Stimulated activated CD8-positive, alpha-beta memory T cell treated with anti-CD3 and anti-CD28 coated beads, Interleukin-12 subunit alpha, Interleukin-12 subunit beta, amount 100 ng/mL, for 4 hours (primary cell): ENCODE measurements around the gene RAB32.

ENCODE experiments used
- DNase-seq: peaks from one replicate; pipeline ENCODE4 v3.0.0-alpha.2; 2020; ENCODE audit warnings: low read depth

The RAB32 gene

DNA sequence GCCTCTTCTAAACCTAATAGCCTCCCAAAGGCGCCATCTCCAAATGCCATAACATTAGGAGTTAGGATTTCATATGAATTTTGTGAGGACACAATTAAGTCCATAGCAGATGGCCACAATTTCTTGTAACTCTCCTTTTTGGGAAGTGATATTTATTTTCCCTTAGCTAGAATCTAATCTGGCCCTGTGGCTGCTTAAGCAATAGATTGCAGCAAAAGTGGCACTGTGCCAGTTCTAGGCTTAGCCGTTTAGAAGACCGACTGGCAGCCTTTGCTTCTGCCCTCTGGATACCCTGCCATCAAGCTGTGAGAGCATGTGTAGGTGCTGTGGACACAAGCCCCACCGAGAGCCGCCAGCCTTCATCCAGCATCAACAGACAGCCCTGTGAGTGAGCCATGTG is 39.2 kb downstream of the RAB32 start:
- DNase-seq: no peak

DNA sequence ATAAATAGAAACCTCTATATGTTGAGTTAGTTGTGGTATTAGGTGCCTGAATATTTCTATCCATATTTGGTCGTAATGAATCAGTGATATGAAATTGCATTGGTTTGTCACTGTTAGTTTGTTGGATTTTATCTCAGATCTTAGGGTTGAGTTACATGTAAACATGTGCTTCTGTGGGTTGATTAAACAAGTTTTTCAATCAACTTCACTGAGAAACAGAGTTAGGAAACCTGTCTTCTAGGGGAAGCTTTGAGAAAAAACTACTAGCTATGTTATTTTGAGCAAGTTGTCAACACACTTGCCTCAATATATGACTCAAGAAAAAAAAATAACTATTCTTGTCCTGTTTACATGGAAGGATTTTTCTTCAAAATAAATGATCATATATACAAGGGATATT is 40.3 kb downstream of the RAB32 start:
- no peak for DNase-seq

DNA sequence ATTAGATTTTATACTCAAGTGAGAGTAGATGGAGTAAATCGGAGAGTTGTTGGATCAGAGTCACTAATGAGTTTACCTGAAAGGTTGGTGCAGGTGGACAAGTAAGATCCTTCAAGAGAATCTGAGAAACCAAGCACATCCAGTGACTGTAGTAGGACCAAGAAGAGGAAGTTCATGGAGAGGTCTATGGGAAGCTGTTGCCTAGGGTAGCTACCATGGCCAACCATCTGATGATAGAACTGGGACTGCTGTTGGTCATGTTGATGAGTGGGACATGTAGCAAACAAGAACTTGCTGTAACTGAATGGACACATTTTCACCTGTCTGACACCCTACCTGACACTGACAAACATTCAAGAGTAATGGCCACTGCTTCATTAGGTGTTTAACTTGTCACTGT is 43.8 kb downstream of the RAB32 start:
- no peak for DNase-seq

DNA sequence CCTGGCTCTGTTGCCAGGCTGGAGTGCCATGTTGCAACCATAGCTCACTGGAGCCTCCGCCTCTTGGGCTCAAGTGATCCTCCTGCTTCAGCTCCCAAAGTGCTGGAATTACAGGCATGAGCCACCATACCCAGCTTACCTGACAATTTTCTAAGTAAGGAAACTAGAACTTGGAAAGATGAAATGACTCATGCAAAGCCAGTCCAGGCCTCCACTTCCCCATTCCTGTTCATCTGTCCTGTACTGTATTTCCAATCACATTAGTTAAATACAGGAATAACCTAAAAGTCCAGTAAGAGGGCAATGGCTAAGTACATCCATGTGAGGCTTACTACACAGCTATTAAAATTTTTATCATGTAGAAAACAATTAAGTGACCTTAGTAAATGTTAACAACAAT is 46.9 kb downstream of the RAB32 start:
- no peak for DNase-seq

DNA sequence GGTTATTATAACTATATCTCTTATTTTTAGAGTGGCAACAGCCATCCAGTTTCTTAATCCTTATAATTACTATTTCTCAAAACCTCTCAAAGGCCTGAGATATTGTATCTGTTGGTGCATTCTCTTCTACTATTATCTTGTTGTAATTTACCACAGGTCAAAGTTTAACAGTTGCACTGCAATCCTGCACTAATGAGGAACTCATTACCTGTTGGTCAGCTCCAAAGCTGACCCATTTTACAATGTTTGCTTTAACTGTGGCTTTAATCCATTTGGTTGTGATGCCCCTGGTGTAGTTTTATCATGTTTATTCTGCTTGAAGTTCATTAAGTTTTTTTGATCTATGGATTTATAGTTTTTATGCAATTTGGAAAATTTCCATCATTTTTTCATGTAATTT is 48.8 kb downstream of the RAB32 start:
- no peak for DNase-seq

DNA sequence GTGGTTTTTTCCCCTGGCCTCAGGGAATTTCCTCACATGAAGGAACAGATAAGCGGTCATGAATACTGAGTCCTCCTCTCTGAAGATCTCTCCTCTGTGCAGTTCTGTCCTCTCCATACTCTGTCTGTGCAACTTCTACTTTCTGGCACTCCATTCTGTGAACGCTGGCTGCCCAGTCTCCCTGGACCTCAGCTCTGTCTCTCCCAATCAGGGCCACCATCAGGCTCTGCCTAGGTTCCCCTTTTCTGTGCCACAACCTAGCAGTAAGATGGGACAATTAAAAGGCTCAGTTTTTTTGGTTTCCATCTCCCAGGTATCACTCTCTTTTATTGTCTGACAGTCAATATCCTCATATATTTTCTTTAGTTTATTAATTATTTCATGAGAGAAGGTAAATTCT is 50.4 kb downstream of the RAB32 start:
- no peak for DNase-seq

DNA sequence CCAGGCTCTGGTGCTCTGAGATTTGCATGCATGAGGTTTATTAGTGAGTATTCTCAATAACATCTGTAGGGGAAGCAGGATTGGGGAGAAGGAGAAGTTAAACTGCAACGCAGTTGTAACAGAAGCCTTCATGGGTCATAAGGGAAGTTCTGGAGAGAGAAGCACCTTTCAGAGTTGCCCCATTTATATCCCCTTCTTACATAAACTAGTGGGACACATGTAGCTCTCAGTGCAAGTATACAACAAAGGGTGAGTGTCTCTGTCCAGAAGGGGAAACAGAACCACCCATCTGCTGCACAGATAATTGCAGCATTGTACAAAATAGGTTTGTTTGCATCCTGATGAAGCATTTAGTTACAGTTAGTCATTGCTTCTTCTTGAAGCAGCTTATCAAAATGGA is 50.9 kb downstream of the RAB32 start:
- DNase-seq: no peak

DNA sequence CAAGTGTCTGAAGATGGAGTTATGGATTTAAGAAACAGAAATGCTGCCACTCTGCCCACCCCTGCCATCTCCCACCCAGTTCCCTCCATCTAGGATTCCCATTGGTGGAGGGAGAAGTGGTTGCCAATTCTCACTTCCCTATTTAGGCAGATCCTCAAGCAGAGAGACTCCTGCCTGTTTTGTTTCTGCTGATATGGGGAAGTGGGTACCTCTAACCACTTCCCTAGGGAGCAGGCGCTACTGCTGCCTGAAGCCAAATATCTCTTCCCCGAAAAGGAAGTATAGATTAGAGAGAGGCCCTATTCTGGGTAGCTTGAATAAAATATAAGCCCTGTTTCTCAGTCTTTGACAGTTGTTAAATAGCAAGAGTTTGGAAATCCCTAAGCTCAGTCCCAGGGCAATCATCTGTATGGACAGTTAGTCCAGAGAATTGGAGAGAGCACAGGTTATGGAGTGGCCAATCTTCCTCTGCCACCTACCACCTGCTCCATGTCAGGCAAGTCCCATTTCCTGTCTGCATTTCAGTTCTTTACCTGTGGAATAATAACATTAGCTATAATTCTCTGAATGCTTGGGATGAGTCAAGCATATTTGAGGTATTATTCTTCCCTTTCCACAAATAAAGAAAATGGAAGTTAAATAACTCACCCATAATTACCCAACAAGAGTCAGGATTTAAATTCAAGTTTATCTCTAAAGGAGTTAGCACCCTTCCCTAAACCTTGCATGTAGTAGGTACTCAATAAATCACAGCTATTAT is 52.5 kb downstream of the RAB32 start:
- DNase-seq: no peak

DNA sequence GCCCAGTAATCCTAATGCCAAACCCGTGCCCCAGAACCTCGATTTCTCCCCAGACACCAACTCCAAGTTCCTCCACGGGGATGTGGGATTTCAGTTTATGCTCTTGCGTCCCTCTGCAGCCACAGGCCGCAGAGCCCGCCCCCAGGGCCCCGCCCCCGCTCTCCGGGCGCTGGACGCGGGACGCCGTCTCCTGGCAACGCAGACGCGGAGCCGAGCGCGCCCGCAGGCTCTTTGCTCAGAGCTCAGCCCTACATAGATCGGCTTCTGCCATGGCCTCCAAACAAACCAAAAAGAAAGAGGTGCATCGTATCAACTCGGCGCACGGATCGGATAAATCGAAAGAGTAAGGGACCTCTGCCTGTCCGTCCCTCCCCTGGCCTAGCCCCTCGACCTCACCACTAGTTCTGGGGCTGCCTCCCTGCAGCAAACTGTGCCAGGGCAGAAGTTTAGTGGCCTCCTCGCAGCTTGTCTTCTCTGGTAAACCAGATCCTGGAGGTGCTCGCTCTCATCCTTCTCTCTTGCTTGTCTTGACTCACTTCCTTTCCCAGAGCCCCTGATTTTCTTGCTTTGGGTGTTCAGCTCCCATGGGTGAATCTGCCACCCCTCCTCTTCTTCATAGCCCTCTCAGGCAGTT is 55.3 kb downstream of the RAB32 start, which contains the start of gene ADGB:
TSS of gene ADGB (plus strand) at position 201 of the 634 bp plus-strand sequence. CDS start at position 270, 69 bp downstream.
- DNase-seq: no peak

DNA sequence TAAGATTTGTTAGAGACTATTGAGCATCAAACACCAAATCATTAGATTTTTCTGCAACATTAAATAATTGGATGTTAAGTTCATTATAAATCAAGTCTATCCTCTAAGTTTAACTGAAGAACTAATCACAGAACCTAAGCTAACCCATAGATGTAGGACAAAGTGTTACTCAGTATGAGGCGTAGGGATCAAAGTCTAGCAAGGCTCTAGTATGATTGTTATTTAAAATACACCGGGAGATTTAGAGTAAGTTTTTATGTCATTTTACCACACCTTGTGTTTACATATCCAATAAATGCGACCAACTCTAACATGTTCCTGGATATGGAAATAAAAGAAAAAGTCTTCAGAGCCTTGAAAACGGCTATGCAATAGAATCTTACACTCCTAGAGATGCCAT is 57.7 kb downstream of the RAB32 start:
- no peak for DNase-seq

DNA sequence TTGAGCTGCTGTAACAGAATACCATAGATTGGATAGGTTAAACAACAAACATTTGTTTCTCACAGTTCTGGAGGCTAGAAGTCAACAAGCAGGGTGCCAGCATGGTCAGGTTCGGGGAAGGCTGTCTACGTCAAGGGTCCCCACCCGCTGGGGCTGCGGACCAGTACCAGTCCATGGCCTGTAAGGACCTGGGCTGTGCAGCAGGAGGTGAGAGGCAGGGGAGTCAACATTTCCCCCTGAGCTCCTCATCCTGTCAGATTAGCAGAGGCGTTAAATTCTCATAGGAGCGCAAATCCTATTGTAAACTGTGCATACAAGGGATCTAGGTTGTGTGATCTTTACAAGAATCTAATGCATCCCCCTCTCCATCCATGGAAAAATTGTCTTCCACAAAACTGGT is 58.9 kb downstream of the RAB32 start:
- no peak for DNase-seq
